SU-DHL-6 (cell line): ENCODE data around the gene CDK13.

ENCODE experiments used
- H2AFZ ChIP-seq: fragments of 200-600 bp; sonication (generic); 2 replicates; pipeline ENCODE4 v1.6.1; 2014; ENCODE audit warnings: low read depth, mild to moderate bottlenecking, moderate library complexity, mixed read lengths, antibody characterized with exemption, low read length; ENCODE audit not compliant: severe bottlenecking
- H3F3A ChIP-seq: fragments of 200-600 bp; shearing (Covaris generic); 2 replicates; pipeline ENCODE4 v1.6.0; 2016; ENCODE audit warnings: antibody characterized with exemption, mild to moderate bottlenecking; ENCODE audit not compliant: insufficient read depth
- H3K27ac ChIP-seq: fragments of 200-600 bp; sonication (generic); 2 replicates; pipeline ENCODE4 v1.5.1; 2016; ENCODE audit warnings: low read depth, mild to moderate bottlenecking, low read length, moderate library complexity, mixed read lengths
- H3K27me3 ChIP-seq: fragments of 200-600 bp; sonication (generic), shearing (Covaris generic); 2 replicates; pipeline ENCODE4 v1.6.0; 2014; ENCODE audit warnings: mild to moderate bottlenecking, low read length
- H3K36me3 ChIP-seq: fragments of 200-600 bp; sonication (generic); 2 replicates; pipeline ENCODE4 v1.6.1; 2014; ENCODE audit warnings: mild to moderate bottlenecking, low read length, mixed read lengths
- H3K4me2 ChIP-seq: fragments of 300-600, 200-600 bp; shearing (Covaris generic), sonication (generic); 2 replicates; pipeline ENCODE4 v1.6.0; 2014; ENCODE audit warnings: low read length, low read depth, mild to moderate bottlenecking; ENCODE audit not compliant: poor library complexity, severe bottlenecking
- H3K4me3 ChIP-seq: fragments of 200-600 bp; sonication (generic); 2 replicates; pipeline ENCODE4 v1.5.1; 2014; ENCODE audit warnings: antibody characterized with exemption, low read length, mild to moderate bottlenecking, mixed read lengths; ENCODE audit not compliant: insufficient read depth, poor library complexity, severe bottlenecking
- H3K79me2 ChIP-seq: fragments of 200-600 bp; sonication (generic); 2 replicates; pipeline ENCODE4 v1.6.1; 2014; ENCODE audit warnings: mild to moderate bottlenecking, low read length, moderate library complexity; ENCODE audit not compliant: insufficient read depth
- H3K9ac ChIP-seq: fragments of 200-600 bp; sonication (generic); 2 replicates; pipeline ENCODE4 v1.7.0; 2014; ENCODE audit warnings: mild to moderate bottlenecking, low read length
- H3K9me2 ChIP-seq: fragments of 200-600 bp; sonication (generic); replicated peaks from 2 replicates; pipeline ENCODE4 v1.6.1; 2014; ENCODE audit warnings: low read length; ENCODE audit not compliant: insufficient read depth
- H3K9me3 ChIP-seq: fragments of 200-600 bp; sonication (generic); 2 replicates; pipeline ENCODE4 v1.6.1; 2014; ENCODE audit warnings: low read length, mixed read lengths; ENCODE audit not compliant: insufficient read depth
- H4K20me1 ChIP-seq: fragments of 200-600 bp; sonication (generic); 2 replicates; pipeline ENCODE4 v1.6.1; 2014; ENCODE audit warnings: low read depth, mild to moderate bottlenecking, antibody characterized with exemption, low read length, moderate library complexity, mixed read lengths
- CTCF ChIP-seq: fragments of 200-600 bp; sonication (generic); IDR thresholded peaks from one replicate; pipeline ENCODE4 v1.5.1; 2017; ENCODE audit warnings: antibody characterized with exemption, mild to moderate bottlenecking, low read length, moderate library complexity; ENCODE audit not compliant: insufficient read depth, poor library complexity, severe bottlenecking
- EZH2phosphoT487 ChIP-seq: fragments of 200-600 bp; sonication (generic), shearing (Covaris generic); conservative IDR thresholded peaks from 2 replicates; pipeline ENCODE4 v1.6.1; 2018; ENCODE audit warnings: mild to moderate bottlenecking, antibody characterized with exemption, low read length, moderate library complexity, mixed read lengths

Gene CDK13

GRCh38 chr7:39951226-39952194, 1.5 kb downstream of the CDK13 start:
- Histone ChIP-seq H3K27ac (peak overlapping the region; percentile 96), H4K20me1 (peaks cover 46% of the 10 kb centered on the region), H3K4me3 (peak overlapping the region; percentile 93), H3K9me3 (no peaks in the 10 kb centered on the region), H3K36me3 (peaks cover 25% of the 10 kb centered on the region), H3K27me3 (no peaks in the 10 kb centered on the region), H2AFZ (no peak overlapping the region), H3K9ac (peak overlapping the region; percentile 98), H3K9me2 (no peaks in the 10 kb centered on the region), H3K4me2 (peak overlapping the region; percentile 92), H3K79me2 (peaks cover 63% of the 10 kb centered on the region), H3F3A (peaks cover 26% of the 10 kb centered on the region)
- TF ChIP-seq CTCF (peak; percentile 66), EZH2phosphoT487 (no peak)

GRCh38 chr7:39952374-39952773, 2.3 kb downstream of the CDK13 start:
- H3K9me3 ChIP-seq = no peaks in the 10 kb centered on the region
- peaks cover 49% of the 10 kb centered on the region for H4K20me1 ChIP-seq
- peaks cover 25% of the 10 kb centered on the region for H3K36me3 ChIP-seq
- peak overlapping the region; percentile 92 for H3K4me2 ChIP-seq
- H3K79me2 ChIP-seq = peaks cover 72% of the 10 kb centered on the region
- peak overlapping the region; percentile 96 for H3K27ac ChIP-seq
- peak overlapping the region; percentile 98 for H3K9ac ChIP-seq
- no peak overlapping the region for H2AFZ ChIP-seq
- peak overlapping the region; percentile 93 for H3K4me3 ChIP-seq
- no peak for TF ChIP-seq CTCF
- no peak for TF ChIP-seq EZH2phosphoT487
- H3K27me3 ChIP-seq = no peaks in the 10 kb centered on the region
- peaks cover 26% of the 10 kb centered on the region for H3F3A ChIP-seq
- no peaks in the 10 kb centered on the region for H3K9me2 ChIP-seq

GRCh38 chr7:39952803-39953202, 2.7 kb downstream of the CDK13 start:
- no peak for TF ChIP-seq CTCF
- no peak for TF ChIP-seq EZH2phosphoT487
- H3K27me3 ChIP-seq = no peaks in the 10 kb centered on the region
- H3K9me2 ChIP-seq = no peaks in the 10 kb centered on the region
- H3K27ac ChIP-seq = peak overlapping the region; percentile 96; the same call in 1 of the 2 replicates
- H3K79me2 ChIP-seq = peaks cover 76% of the 10 kb centered on the region
- H2AFZ ChIP-seq = no peak overlapping the region
- H3K9ac ChIP-seq = peak overlapping the region; percentile 98
- H3K4me3 ChIP-seq = peak overlapping the region; percentile 93
- H3K9me3 ChIP-seq = no peaks in the 10 kb centered on the region
- H3K36me3 ChIP-seq = peaks cover 25% of the 10 kb centered on the region
- peak overlapping the region; percentile 92 for H3K4me2 ChIP-seq
- peaks cover 26% of the 10 kb centered on the region for H3F3A ChIP-seq
- H4K20me1 ChIP-seq = peaks cover 53% of the 10 kb centered on the region
